Measurements from ENCODE around the gene DSCAM.

Gene DSCAM

GRCh38 chr21:40179166-40179565, 667.8 kb downstream of the DSCAM start:
- DNase-seq (ENCODE audit: low read depth in 1 of 2, low spot score in 1 of 2): no peak
- Histone ChIP-seq H3K27ac (replicated peaks) (no peak overlapping the region), H3K4me3 (replicated peaks; ENCODE audit: insufficient read depth, low read length) (no peak overlapping the region), H3K27me3 (ENCODE audit: insufficient read depth, poor library complexity, severe bottlenecking) (no peaks in the 10 kb centered on the region)
- TF ChIP-seq GABPA (IDR thresholded peaks at IDR 0.05; ENCODE audit: low read depth): no peak
- no peak for TF ChIP-seq SPI1 (IDR thresholded peaks at IDR 0.05; ENCODE audit: borderline replicate concordance, low read depth)
- TF ChIP-seq, protein P1, sequence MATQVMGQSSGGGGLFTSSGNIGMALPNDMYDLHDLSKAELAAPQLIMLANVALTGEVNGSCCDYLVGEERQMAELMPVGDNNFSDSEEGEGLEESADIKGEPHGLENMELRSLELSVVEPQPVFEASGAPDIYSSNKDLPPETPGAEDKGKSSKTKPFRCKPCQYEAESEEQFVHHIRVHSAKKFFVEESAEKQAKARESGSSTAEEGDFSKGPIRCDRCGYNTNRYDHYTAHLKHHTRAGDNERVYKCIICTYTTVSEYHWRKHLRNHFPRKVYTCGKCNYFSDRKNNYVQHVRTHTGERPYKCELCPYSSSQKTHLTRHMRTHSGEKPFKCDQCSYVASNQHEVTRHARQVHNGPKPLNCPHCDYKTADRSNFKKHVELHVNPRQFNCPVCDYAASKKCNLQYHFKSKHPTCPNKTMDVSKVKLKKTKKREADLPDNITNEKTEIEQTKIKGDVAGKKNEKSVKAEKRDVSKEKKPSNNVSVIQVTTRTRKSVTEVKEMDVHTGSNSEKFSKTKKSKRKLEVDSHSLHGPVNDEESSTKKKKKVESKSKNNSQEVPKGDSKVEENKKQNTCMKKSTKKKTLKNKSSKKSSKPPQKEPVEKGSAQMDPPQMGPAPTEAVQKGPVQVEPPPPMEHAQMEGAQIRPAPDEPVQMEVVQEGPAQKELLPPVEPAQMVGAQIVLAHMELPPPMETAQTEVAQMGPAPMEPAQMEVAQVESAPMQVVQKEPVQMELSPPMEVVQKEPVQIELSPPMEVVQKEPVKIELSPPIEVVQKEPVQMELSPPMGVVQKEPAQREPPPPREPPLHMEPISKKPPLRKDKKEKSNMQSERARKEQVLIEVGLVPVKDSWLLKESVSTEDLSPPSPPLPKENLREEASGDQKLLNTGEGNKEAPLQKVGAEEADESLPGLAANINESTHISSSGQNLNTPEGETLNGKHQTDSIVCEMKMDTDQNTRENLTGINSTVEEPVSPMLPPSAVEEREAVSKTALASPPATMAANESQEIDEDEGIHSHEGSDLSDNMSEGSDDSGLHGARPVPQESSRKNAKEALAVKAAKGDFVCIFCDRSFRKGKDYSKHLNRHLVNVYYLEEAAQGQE (IDR thresholded peaks at IDR 0.05; ENCODE audit: insufficient replicate concordance, low read depth): no peak
- TF ChIP-seq, protein P2, sequence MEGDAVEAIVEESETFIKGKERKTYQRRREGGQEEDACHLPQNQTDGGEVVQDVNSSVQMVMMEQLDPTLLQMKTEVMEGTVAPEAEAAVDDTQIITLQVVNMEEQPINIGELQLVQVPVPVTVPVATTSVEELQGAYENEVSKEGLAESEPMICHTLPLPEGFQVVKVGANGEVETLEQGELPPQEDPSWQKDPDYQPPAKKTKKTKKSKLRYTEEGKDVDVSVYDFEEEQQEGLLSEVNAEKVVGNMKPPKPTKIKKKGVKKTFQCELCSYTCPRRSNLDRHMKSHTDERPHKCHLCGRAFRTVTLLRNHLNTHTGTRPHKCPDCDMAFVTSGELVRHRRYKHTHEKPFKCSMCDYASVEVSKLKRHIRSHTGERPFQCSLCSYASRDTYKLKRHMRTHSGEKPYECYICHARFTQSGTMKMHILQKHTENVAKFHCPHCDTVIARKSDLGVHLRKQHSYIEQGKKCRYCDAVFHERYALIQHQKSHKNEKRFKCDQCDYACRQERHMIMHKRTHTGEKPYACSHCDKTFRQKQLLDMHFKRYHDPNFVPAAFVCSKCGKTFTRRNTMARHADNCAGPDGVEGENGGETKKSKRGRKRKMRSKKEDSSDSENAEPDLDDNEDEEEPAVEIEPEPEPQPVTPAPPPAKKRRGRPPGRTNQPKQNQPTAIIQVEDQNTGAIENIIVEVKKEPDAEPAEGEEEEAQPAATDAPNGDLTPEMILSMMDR (IDR thresholded peaks at IDR 0.05; ENCODE audit: insufficient read depth, low read length): no peak
- no peak for TF ChIP-seq POLR2AphosphoS5 (IDR thresholded peaks at IDR 0.05; ENCODE audit: low read depth)

DNA sequence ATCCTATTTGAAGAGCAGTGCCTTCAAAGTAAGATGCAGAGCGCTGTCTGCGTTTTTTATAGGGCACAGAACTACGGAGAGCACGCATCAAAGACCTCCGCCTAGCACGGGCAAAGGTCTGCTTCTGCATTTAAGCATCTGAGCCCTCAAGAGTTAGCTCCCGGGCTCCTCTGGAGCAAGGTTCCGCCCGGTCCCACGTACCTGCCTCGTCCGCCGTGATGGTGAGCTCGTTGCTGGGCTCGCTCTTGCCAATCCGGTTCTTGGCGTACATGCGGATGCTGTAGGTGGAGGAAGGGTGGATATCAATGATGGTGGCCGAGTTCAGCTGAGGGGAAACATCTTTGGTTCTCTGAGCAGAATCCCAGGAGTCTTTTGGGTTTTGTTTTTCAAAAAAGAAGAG, 668.2 kb downstream of the DSCAM start:
- Histone ChIP-seq H3K27me3 (ENCODE audit: insufficient read depth, poor library complexity, severe bottlenecking) (no peaks in the 10 kb centered on the region), H3K27ac (replicated peaks) (no peak overlapping the region), H3K4me3 (replicated peaks; ENCODE audit: insufficient read depth, low read length) (no peak overlapping the region)
- DNase-seq (ENCODE audit: low read depth in 1 of 2, low spot score in 1 of 2): no peak
- no peak for TF ChIP-seq SPI1 (IDR thresholded peaks at IDR 0.05; ENCODE audit: borderline replicate concordance, low read depth)
- no peak for TF ChIP-seq GABPA (IDR thresholded peaks at IDR 0.05; ENCODE audit: low read depth)
- TF ChIP-seq POLR2AphosphoS5 (IDR thresholded peaks at IDR 0.05; ENCODE audit: low read depth): no peak
- TF ChIP-seq, protein P2 (IDR thresholded peaks at IDR 0.05; ENCODE audit: insufficient read depth, low read length): no peak
- TF ChIP-seq, protein P1 (IDR thresholded peaks at IDR 0.05; ENCODE audit: insufficient replicate concordance, low read depth): no peak

- Histone ChIP-seq H3K4me3 (replicated peaks; ENCODE audit: insufficient read depth, low read length) (no peak overlapping the region), H3K27me3 (ENCODE audit: insufficient read depth, poor library complexity, severe bottlenecking) (no peaks in the 10 kb centered on the region), H3K27ac (replicated peaks) (no peak overlapping the region)
- no peak for DNase-seq (ENCODE audit: low read depth in 1 of 2, low spot score in 1 of 2)
- TF ChIP-seq, protein P1 (IDR thresholded peaks at IDR 0.05; ENCODE audit: insufficient replicate concordance, low read depth): no peak
- TF ChIP-seq POLR2AphosphoS5 (IDR thresholded peaks at IDR 0.05; ENCODE audit: low read depth): no peak
- TF ChIP-seq SPI1 (IDR thresholded peaks at IDR 0.05; ENCODE audit: borderline replicate concordance, low read depth): no peak
- no peak for TF ChIP-seq GABPA (IDR thresholded peaks at IDR 0.05; ENCODE audit: low read depth)
- TF ChIP-seq, protein P2 (IDR thresholded peaks at IDR 0.05; ENCODE audit: insufficient read depth, low read length): no peak
Observed at GRCh38 chr21:40177979-40178378, 669.0 kb downstream of the DSCAM start.
